Measurements from ENCODE around the gene ZSCAN22.

The ZSCAN22 gene

DNA sequence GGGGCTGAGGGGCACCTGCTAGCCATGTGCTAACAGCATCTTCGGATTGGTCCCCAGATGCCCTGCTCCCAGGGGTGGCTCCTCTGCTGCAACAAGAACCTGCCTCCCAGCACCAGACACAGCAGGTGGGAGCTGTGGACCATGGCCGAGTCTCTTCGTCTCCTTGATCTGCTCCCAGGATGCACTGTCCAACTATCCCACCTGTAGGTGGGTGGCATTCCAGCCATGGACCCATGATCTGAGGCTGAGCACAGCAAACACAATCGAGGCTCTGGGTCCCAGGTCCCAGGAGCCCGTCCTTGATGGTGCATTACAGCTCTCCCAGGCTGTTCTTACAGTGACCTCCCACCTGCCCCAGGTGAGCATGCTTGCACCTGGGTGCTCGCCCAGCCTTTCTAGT is 52.5 kb downstream of the ZSCAN22 start:
- ATAC-seq = no peak

DNA sequence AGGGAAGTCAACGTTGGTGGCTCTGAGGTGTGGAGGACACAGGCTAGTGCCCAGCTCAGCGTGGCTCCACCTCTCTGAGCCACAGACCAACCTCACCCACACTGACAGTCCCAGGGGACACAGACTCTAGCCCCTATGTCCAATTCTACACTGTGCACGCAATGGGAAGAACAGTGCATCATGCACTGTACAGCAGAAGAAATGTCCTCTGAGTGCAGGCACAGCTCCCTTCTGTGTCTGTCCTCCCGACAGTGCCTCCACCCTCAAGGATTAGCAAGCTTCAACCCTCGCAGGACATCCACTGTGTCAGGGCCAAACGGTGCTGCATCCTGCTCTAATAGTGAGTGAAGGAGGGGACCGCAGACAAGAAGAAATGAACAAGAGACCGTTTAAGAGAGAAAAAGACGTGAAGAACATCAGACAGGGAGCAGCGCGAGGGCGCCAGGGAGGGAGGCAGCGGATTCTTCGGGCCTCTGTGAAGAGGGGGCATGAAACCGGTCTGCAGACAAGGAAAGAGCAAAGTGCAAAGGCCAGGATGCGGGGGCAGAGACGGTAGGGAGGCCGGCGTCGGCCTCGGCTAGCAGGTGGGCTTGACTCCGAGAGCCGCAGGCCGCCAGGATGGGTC is 53.4 kb downstream of the ZSCAN22 start:
- no peak for ATAC-seq

GRCh38 chr19:58380662-58381459 is 54.1 kb downstream of the ZSCAN22 start, which contains the start of gene ZNF837:
Gene ZNF837 (minus strand): TSS chr19:58381030. CDS start chr19:58369332, 11,698 bp downstream.
- ATAC-seq = peak; percentile 86 to 88

DNA sequence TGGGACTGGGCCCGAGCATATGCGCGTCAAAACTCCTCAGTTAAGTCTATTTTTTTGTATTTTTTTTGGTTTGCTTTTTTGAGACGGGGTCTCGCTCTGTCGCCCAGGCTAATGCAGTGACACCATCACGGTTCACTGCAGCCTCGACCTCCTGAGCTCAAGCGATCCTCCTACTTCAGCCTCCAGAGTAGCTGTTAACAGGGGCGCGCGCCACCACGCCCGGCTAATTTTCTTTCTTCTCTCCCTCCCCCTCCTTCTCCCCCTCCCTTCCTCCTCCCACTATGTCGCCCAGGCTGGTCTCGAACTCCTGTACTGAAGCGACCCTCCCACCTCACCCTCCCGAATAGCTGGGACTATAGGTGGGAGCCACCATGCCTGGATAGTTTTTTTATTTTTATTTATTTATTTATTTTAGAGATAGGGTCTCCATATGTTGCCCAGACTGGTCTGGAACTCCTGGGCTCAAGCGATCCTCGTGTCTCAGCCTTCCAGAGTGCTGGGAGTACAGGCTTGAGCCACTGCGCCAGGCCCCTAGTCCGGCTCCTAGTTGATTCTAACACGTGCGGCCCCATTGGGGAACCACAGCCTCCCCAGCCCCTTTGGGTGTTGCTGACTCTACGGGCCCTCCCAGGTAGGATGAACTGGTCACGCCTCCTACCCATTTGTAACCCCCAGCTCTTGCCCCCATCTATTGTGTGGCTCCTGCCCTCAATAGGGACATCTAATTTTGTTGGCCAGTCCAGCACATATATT is 54.8 kb downstream of the ZSCAN22 start:
- no peak for ATAC-seq

GRCh38 chr19:58382997-58383603 is 56.3 kb downstream of the ZSCAN22 start:
- ATAC-seq = no peak

DNA sequence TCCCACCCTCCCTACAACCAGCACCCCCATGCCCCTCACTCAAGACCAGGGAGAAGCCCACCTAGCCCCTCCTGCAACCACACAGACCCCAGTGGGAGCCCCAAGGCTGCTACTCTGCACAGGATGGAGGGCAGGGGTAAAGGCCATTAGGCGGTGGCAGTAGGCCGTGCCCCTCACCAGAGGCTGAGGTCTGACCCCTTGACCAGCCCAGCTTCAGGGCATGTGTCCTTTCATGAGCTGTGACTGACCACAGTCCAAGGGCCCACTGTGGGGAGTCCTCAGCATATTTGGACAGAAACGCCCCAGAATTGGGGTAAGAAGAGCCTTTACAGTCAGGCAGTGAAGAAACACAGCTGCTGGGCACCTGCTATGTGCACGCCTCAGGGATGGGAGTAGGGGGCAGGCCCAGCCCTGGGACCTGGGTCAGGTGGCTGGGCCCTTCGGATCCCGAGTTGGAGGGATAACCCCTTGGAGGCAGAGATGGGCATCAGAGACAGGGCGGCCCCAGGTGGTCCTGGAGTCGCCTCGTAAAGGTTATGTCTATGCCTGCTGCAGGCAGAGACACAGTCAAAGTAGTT is 58.6 kb downstream of the ZSCAN22 start:
- ATAC-seq = no peak

DNA sequence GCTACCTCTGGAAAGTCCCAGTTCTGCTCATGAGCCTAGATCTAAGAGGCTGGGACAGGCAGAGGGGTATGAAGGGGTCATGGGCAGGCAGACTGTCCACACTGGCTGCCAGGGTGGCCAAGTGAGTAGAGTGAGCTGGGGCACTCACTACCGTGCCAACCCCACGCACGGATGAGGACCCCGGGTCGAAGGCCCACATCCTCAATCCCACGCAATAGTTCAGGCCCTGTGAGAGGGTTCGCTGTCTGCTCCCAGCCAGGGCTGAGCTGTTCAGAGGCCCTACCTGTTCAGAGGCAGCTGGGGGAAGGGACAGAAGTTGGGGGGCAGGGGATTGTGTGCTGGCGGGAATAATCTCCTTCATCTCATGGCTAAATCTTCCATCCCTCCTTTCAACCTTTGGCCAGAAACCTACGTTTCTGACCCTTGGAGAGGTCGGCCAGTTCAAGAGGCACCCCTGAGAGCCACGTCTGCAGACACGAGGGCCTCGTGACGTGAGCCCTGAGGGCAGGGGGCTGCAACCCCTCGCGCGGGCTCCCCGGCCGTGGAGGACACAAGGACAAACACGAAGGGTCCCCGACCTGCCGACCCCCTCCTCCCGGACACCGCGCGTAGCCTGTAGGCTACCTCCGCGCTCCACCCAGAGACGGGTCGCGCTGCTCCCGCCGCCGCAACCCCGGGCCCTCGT is 59.2 kb downstream of the ZSCAN22 start:
- peak in 1 of 2 donors; percentile 2 for ATAC-seq

DNA sequence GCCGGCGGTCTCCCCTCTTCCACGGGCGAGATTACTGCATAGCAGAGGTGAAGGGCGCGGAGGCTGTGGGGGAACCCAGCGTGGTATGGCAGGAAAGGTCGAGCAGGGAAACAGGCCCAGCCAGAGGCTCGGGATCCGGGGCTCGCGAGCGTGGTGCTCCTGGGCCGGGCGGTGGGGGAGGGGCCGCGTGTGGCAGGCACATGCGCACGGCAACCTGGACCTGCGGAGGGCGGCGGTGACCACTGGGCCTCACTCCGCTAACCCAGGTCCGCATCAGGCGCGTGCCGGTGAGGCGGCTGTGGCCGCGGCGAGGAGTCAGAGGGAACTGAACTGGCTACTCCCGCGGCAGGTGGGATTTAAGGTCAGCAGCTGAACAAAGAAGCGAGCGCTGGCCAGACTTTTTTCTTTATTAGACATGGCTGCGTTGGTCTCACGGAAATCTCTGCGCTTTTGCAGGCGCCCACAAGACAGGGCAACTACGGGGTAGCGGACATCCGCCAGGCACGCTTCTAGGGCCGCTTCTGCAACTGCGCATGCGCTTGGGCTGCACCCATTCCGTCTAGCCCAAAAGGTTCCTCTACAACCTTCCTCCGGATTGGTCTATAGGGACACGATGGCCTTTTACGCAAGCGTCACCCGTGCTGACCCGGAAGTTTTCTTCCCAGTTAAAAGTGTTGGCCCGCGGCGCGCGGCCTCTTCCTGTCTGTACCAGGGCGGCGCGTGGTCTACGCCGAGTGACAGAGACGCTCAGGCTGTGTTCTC is 60.0 kb downstream of the ZSCAN22 start, which contains the start of gene RPS5:
RPS5 (plus strand) TSS at position 694 of the 762 bp plus-strand sequence. CDS start 869 bp downstream, outside the sequence.
- ATAC-seq = peak; percentile 91 to 92

- ATAC-seq = no peak
Measured at GRCh38 chr19:58387338-58388174, 60.8 kb downstream of the ZSCAN22 start.

GRCh38 chr19:58388175-58388526 is 61.4 kb downstream of the ZSCAN22 start:
- no peak for ATAC-seq

All from activated CD4-positive, CD25-positive, alpha-beta regulatory T cell treated with anti-CD3 and anti-CD28 coated beads, Interleukin-2, amount 50 U/mL, for 24 hours (primary cell).